ENCODE data around the gene WDR5B. TPM values are rescaled to one million over a fixed set of nuclear protein-coding genes. Genes with fewer than 3 reads are reported as not detected.

The WDR5B gene
- total and polyA plus RNA-seq, 10 of the 15 experiments (the other 5 are each of a cell fraction or from before 2014, with no cell fraction given), result 1.7 to 7.9 (median 3.3) TPM

- TF ChIP-seq TCF3 (IDR thresholded peaks at IDR 0.05; ENCODE audit: borderline replicate concordance, insufficient read depth, low read depth, low read length), result no peak
- TF ChIP-seq BRCA1 (IDR thresholded peaks at IDR 0.05; ENCODE audit: low read depth, low read length), result no peak
- no peak for TF ChIP-seq SIN3A (IDR thresholded peaks at IDR 0.05; ENCODE audit: low read depth, low read length)
- no peak for TF ChIP-seq CREB1 (IDR thresholded peaks at IDR 0.05; ENCODE audit: low read depth)
- no peaks in the 10 kb centered on the region; the same call in 1 of the 2 replicates for H3K4me1 ChIP-seq (ENCODE audit: control insufficient read depth, insufficient read depth, low read length)
Measured at GRCh38 chr3:122391681-122392446, 24.0 kb downstream of the WDR5B start.

More at GRCh38 chr3:122391681-122392446, 24.0 kb downstream of the WDR5B start:
- Histone ChIP-seq H3K9me3 (replicated peaks; ENCODE audit: control insufficient read depth, insufficient read depth, low read length) (no peaks in the 10 kb centered on the region), H3K36me3 (ENCODE audit: control insufficient read depth in 2 of 2, insufficient read depth in 2 of 2, low read length in 1 of 2) (peaks cover 2 to 11% of the 10 kb centered on the region in 2 experiments; a peak in 2 of 4 replicates), H3K4me2 (ENCODE audit: control insufficient read depth, insufficient read depth) (no peak overlapping the region), H2AFZ (ENCODE audit: control insufficient read depth, low read depth, low read length) (no peak overlapping the region), H4K20me1 (ENCODE audit: control insufficient read depth, insufficient read depth) (no peaks in the 10 kb centered on the region), H3K27ac (ENCODE audit: control insufficient read depth, insufficient read depth) (no peak overlapping the region), H3K9ac (ENCODE audit: control insufficient read depth, insufficient read depth, low read length) (no peak overlapping the region), H3K79me2 (ENCODE audit: control insufficient read depth, insufficient read depth, low read length) (peaks cover 39% of the 10 kb centered on the region), H3K27me3 (replicated peaks in 1 of 2; ENCODE audit: control insufficient read depth in 2 of 2, insufficient read depth in 2 of 2, low read length in 1 of 2) (no peaks in the 10 kb centered on the region), H3K4me3 (no peak overlapping the region)
- ChIA-PET POLR2A (interaction anchor here (1.0 to 3.5 kb wide), 3 partner anchors 28 to 85 kb away, joined by 3 to 13 read pairs (median 3); no protein-coding TSS in a partner anchor), RAD21 (ENCODE audit: unreplicated experiment) (interaction anchor here (0.6 to 3.9 kb wide), 8 partner anchors 17 to 637 kb away, joined by 3 to 32 read pairs (median 4); no protein-coding TSS in a partner anchor), SMC1A (ENCODE audit: uncharacterized antibody, unreplicated experiment) (interaction anchor here (1.0 to 6.7 kb wide), 13 partner anchors 16 to 287 kb away, joined by 3 to 70 read pairs (median 4); partner anchors contain the start of gene WDR5B), CTCF (interaction anchor here (0.8 to 6.3 kb wide), 18 partner anchors 8 to 296 kb away, joined by 3 to 72 read pairs (median 7); partner anchors contain the start of genes FAM162A, MIX23, PARP14 and WDR5B)
- in situ Hi-C loops (cut with MboI) (no loop called here), intact Hi-C loops (cut with micrococcal nuclease; ENCODE audit: unreplicated experiment) (loop anchor here (10.0 kb wide), 2 partner anchors 143 to 633 kb away; partner anchors contain the start of gene SEMA5B)
- BruUV-seq (replicated peaks), result no TSS peak
- whole genome bisulfite sequencing (ENCODE audit: insufficient coverage, insufficient replicate concordance, low lambda C conversion rate, missing lambda C conversion rate), result 98% methylated on average over 2 of the region's 2 CpGs
- DNase-seq (ENCODE audit: low read depth, low spot score) (no peak), FAIRE-seq (no peak), ATAC-seq (no peak)

Measured in GM12878 (cell line).